Measurements from ENCODE around the gene LASP1. TPM values are rescaled to one million over a fixed set of nuclear protein-coding genes. Genes with fewer than 3 reads are reported as not detected.

LASP1 gene
- total and polyA plus RNA-seq, 2 of the 4 experiments (the other 2 are of a cell fraction): 79.8 to 262 TPM

DNA sequence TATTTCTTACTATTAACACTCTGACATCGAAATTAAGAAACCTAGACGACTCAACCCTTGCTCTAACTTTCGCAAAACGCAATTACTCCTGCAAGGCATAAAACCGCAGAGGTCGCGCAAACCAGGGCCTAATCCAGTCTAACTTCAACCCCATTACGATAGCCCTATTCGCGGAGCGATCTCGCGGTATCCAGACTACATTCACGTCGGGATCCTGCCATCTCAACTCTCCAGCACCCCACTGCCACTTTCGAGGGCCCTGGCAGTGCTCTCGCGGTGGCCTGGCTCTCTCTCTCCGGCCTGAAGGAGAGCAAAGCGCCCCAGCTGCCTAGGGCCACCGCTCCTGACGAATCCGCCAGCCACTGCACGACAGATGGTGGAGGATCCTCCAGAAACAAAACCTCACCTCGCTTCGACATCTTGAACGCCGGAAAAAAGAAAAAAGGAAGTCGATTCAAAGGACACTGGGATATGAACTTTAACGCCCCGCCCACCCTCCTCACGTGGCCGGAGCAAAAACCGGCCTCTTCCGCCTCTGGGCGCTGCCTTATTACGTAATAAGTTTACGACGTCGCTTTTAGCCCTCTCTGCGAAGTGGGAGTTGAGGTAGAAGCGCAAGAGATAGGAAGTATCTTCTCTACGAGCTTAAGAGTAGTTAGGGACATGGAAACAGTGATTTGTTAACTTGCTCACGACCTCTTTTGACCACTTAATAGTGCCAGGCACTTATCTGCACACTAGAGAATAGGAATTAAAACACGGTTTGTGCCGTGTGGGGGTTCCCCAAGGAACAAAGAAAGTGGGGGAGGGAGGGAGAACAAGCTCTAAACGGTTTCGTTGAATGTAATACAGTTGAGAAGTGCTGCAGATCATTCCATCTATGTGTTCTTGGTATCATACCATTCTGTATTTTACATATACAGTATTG is 16.3 kb upstream of the LASP1 start, which contains the start of gene RPL23:
TSS of gene RPL23 (minus strand) at position 430 of the 928 bp plus-strand sequence. CDS start at position 419, 11 bp downstream.
- Histone ChIP-seq H2BK120ac (ENCODE audit: low read depth, low read length) (peak within 1 kb of the TSS; percentile 27), H2AFZ (replicated peaks; ENCODE audit: low read length, poor library complexity) (peak within 1 kb of the TSS; percentile 74), H3K9me1 (ENCODE audit: insufficient read depth, low read length) (0 out of 2 replicates have a peak, but pooled peaks cover 7% of the 10 kb centered on the region), H3K4ac (ENCODE audit: low read depth, low read length) (peak within 1 kb of the TSS; percentile 89), H4K91ac (ENCODE audit: insufficient read depth, low read depth, low read length) (peak within 1 kb of the TSS; percentile 95), H3K9ac (ENCODE audit: low read depth, low read length) (peak within 1 kb of the TSS; percentile 95), H3K4me1 (ENCODE audit: control insufficient read depth, insufficient read depth, low read length) (peaks cover 3% of the 10 kb centered on the region; the same call in 1 of the 2 replicates), H3K27ac (ENCODE audit: insufficient read depth, low read length) (peak within 1 kb of the TSS; percentile 86), H3K4me2 (ENCODE audit: low read depth, low read length) (peak within 1 kb of the TSS; percentile 97), H3K36me3 (ENCODE audit: control insufficient read depth, insufficient read depth, low read length) (peaks cover 32% of the 10 kb centered on the region), H4K8ac (ENCODE audit: low read depth in 2 of 2, low read length in 2 of 2) (peak within 1 kb of the TSS; percentile 89 to 96), H2BK20ac (ENCODE audit: low read depth, low read length) (no peak within 1 kb of the TSS), H3K27me3 (ENCODE audit: control insufficient read depth, insufficient read depth, low read length) (no peaks in the 10 kb centered on the region), H3K14ac (replicated peaks; ENCODE audit: low read depth, low read length) (peak within 1 kb of the TSS; percentile 95), H4K5ac (ENCODE audit: low read depth, low read length) (peak within 1 kb of the TSS; percentile 96), H3K79me1 (ENCODE audit: low read depth in 1 of 2, low read length in 2 of 2) (peaks cover 13 to 46% of the 10 kb centered on the region in 2 experiments), H4K20me1 (ENCODE audit: insufficient read depth, low read length) (peaks cover 45% of the 10 kb centered on the region), H2BK5ac (ENCODE audit: low read depth, low read length, poor library complexity, severe bottlenecking) (peak within 1 kb of the TSS; percentile 96), H3K18ac (ENCODE audit: low read depth, low read length) (peak within 1 kb of the TSS; percentile 84), H3K4me3 (ENCODE audit: insufficient read depth, low read depth, low read length) (peak within 1 kb of the TSS; percentile 76), H3K9me3 (ENCODE audit: control insufficient read depth, insufficient read depth, low read length) (no peaks in the 10 kb centered on the region), H2BK15ac (ENCODE audit: low read depth, low read length) (peak within 1 kb of the TSS; percentile 16; the same call in 1 of the 3 replicates), H3K56ac (ENCODE audit: extremely low read depth, insufficient read depth, low read length) (peak within 1 kb of the TSS; percentile 89), H2AK9ac (replicated peaks; ENCODE audit: low read depth, low read length, poor library complexity) (peak within 1 kb of the TSS; percentile 95), H2AK5ac (ENCODE audit: low read depth, low read length) (peak within 1 kb of the TSS; percentile 90), H3K23ac (ENCODE audit: low read depth, low read length) (peak within 1 kb of the TSS; percentile 96)
- CTCF ChIA-PET: interaction anchor here (1.2 kb wide), 1 partner anchor 16 kb away, joined by 5 read pairs; no protein-coding TSS in a partner anchor
- dilution Hi-C loops (cut with HindIII; ENCODE audit: low sequenced_read_pairs, unreplicated experiment) (no loop called here), intact Hi-C loops (cut with micrococcal nuclease) (no loop called here), in situ Hi-C loops (cut with MboI; ENCODE audit: low sequenced_read_pairs) (no loop called here)
- POLR2A ChIA-PET (ENCODE audit: unreplicated experiment): interaction anchor here (0.5 to 1.7 kb wide), 4 partner anchors 9 to 16 kb away, joined by 3 to 8 read pairs (median 5); partner anchors contain the start of gene LASP1
- 1% methylated on average over 19 of the region's 48 CpGs; no CpG with 5 or more reads in 1 of the 2 experiments for WGBS, 2 experiments (ENCODE audit: extremely low coverage in 2 of 2, insufficient read length in 1 of 2)
- ATAC-seq (ENCODE audit: low read depth): peak; percentile 90
- BruUV-seq (replicated peaks): TSS peak; percentile 67
- peak; percentile 97 for DNase-seq
- TF ChIP-seq CHD1 (IDR thresholded peaks at IDR 0.05; ENCODE audit: low read depth, low read length): no peak
- TF ChIP-seq MAZ (IDR thresholded peaks at IDR 0.05; ENCODE audit: borderline replicate concordance, low read depth, low read length): 0 out of 2 replicates have a peak, but pooled peaks have one; percentile 6
- TF ChIP-seq POLR2A (IDR thresholded peaks at IDR 0.05; ENCODE audit: low read depth, low read length): peak; percentile 98
- TF ChIP-seq, protein P1, sequence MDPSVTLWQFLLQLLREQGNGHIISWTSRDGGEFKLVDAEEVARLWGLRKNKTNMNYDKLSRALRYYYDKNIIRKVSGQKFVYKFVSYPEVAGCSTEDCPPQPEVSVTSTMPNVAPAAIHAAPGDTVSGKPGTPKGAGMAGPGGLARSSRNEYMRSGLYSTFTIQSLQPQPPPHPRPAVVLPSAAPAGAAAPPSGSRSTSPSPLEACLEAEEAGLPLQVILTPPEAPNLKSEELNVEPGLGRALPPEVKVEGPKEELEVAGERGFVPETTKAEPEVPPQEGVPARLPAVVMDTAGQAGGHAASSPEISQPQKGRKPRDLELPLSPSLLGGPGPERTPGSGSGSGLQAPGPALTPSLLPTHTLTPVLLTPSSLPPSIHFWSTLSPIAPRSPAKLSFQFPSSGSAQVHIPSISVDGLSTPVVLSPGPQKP (IDR thresholded peaks at IDR 0.05; ENCODE audit: borderline replicate concordance, low read depth, low read length): no peak
- TF ChIP-seq RAD21 (IDR thresholded peaks at IDR 0.05; ENCODE audit: low read length): no peak; the same call in 1 of the 2 replicates
- no peak for TF ChIP-seq FOS (IDR thresholded peaks at IDR 0.05; ENCODE audit: low read depth, low read length)
- TF ChIP-seq RFX5 (IDR thresholded peaks at IDR 0.05; ENCODE audit: low read depth, low read length): peak; percentile 38; the same call in 1 of the 2 replicates
- TF ChIP-seq SMC3 (IDR thresholded peaks at IDR 0.05; ENCODE audit: low read depth, low read length): no peak
- TF ChIP-seq CEBPB (IDR thresholded peaks at IDR 0.05; ENCODE audit: low read depth, low read length): peak; percentile 99
- TF ChIP-seq, protein P2, sequence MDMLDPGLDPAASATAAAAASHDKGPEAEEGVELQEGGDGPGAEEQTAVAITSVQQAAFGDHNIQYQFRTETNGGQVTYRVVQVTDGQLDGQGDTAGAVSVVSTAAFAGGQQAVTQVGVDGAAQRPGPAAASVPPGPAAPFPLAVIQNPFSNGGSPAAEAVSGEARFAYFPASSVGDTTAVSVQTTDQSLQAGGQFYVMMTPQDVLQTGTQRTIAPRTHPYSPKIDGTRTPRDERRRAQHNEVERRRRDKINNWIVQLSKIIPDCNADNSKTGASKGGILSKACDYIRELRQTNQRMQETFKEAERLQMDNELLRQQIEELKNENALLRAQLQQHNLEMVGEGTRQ (IDR thresholded peaks at IDR 0.05; ENCODE audit: low read depth, low read length): peak; percentile 98
- peak; percentile 94 for TF ChIP-seq MXI1 (IDR thresholded peaks at IDR 0.05; ENCODE audit: borderline replicate concordance, low read depth, low read length)
- TF ChIP-seq NFE2L2 (IDR thresholded peaks at IDR 0.05; ENCODE audit: low read depth, low read length): no peak
- TF ChIP-seq BHLHE40 (IDR thresholded peaks at IDR 0.05; ENCODE audit: low read depth, low read length): peak; percentile 71
- TF ChIP-seq RCOR1 (IDR thresholded peaks at IDR 0.05; ENCODE audit: insufficient replicate concordance, low read length): no peak
- TF ChIP-seq MAFK (IDR thresholded peaks at IDR 0.05; ENCODE audit: low read depth, low read length): no peak

All from IMR-90 (cell line).